Caco-2 (cell line): ENCODE measurements around the gene SLC7A6OS. TPM values are rescaled to one million over a fixed set of nuclear protein-coding genes. Genes with fewer than 3 reads are reported as not detected.

ENCODE experiments used
- BruUV-seq: library from RNA; stranded (reverse); fragments of 400-500 nt; replicated peaks from 2 replicates; lab custom pipeline; 2021; lab: Mats Ljungman, UMichigan
- CTCF ChIA-PET: fragments of 300-600 bp; sonication (Branson Sonifier 250); formaldehyde crosslinking; loops from one replicate; lab custom pipeline; 2022; ENCODE audit warnings: antibody characterized with exemption; lab: Charles Lee
- POLR2A ChIA-PET: fragments of 300-600 bp; sonication (Branson Sonifier 250); formaldehyde crosslinking; loops from one replicate; lab custom pipeline; 2022; ENCODE audit warnings: antibody characterized with exemption; lab: Charles Lee
- DNase-seq, 2 experiments: peaks; one replicate each; pipeline versions ENCODE4 v3.0.0 to v3.0.0-alpha.2; 2020 to 2022
- H3K27me3 ChIP-seq: replicated peaks from 2 replicates; pipeline ENCODE4 v1.6.0; 2011; ENCODE audit warnings: low read length; ENCODE audit not compliant: control insufficient read depth, insufficient read depth
- H3K36me3 ChIP-seq: 2 replicates; pipeline ENCODE4 v1.5.1; 2011; ENCODE audit warnings: low read length; ENCODE audit not compliant: control insufficient read depth, insufficient read depth
- H3K4me1 ChIP-seq: fragments of 250-450 bp; sonication (Bioruptor Pico); 2 replicates; pipeline ENCODE4 v1.5.1; 2020; ENCODE audit warnings: mild to moderate bottlenecking
- H3K4me3 ChIP-seq: 2 replicates; pipeline ENCODE4 v1.5.1; 2011; ENCODE audit warnings: low read depth, mild to moderate bottlenecking, control low read depth, low read length
- H3K9me3 ChIP-seq: fragments of 250-450 bp; sonication (Bioruptor Pico); 2 replicates; pipeline ENCODE4 v1.5.1; 2020; ENCODE audit warnings: mild to moderate bottlenecking, moderate library complexity
- H3K27ac Mint-ChIP-seq: one replicate; pipeline ENCODE4 v1.8.0; 2022; ENCODE audit warnings: mixed read lengths; ENCODE audit not compliant: unreplicated experiment
- H3K27me3 Mint-ChIP-seq: one replicate; pipeline ENCODE4 v1.8.0; 2022; ENCODE audit warnings: mixed read lengths; ENCODE audit not compliant: insufficient read depth, unreplicated experiment
- H3K36me3 Mint-ChIP-seq: one replicate; pipeline ENCODE4 v1.8.0; 2022; ENCODE audit warnings: mild to moderate bottlenecking, mixed read lengths; ENCODE audit not compliant: insufficient read depth, unreplicated experiment
- H3K4me1 Mint-ChIP-seq: one replicate; pipeline ENCODE4 v1.8.0; 2022; ENCODE audit warnings: low read depth, mixed read lengths; ENCODE audit not compliant: unreplicated experiment
- H3K4me3 Mint-ChIP-seq: one replicate; pipeline ENCODE4 v1.8.0; 2022; ENCODE audit warnings: mild to moderate bottlenecking, moderate library complexity, mixed read lengths; ENCODE audit not compliant: unreplicated experiment
- H3K9me3 Mint-ChIP-seq: one replicate; pipeline ENCODE4 v1.8.0; 2022; ENCODE audit warnings: mixed read lengths; ENCODE audit not compliant: unreplicated experiment
- intact Hi-C: fragments of 100-400 bp; cut with micrococcal nuclease; formaldehyde crosslinking; loops from one replicate; pipeline ENCODE4 v1.10.0; 2022; ENCODE audit not compliant: unreplicated experiment
- total RNA-seq: library from RNA; stranded (reverse); gene quantifications from 2 replicates; pipeline ENCODE4 v1.2.3, GENCODE V29; 2022
- TF ChIP-seq, protein P1 (sequence below), 2 experiments: fragments of 200-600 bp in 1 of 2; IDR thresholded peaks; 1 replicate in 1 of 2; 2 replicates in 1 of 2; pipeline versions ENCODE4 v1.5.1 to v1.8.0; 2011 to 2022; ENCODE audit warnings: antibody characterized with exemption in 1 of 2, control low read depth in 1 of 2, inconsistent platforms in 1 of 2, low read depth in 1 of 2, low read length in 1 of 2, mild to moderate bottlenecking in 1 of 2, moderate library complexity in 1 of 2; ENCODE audit not compliant: insufficient read depth in 1 of 2, severe bottlenecking in 1 of 2, unreplicated experiment in 1 of 2

SLC7A6OS gene
- total RNA-seq, 1 experiment from 2014 or later = 34.0 TPM

DNA sequence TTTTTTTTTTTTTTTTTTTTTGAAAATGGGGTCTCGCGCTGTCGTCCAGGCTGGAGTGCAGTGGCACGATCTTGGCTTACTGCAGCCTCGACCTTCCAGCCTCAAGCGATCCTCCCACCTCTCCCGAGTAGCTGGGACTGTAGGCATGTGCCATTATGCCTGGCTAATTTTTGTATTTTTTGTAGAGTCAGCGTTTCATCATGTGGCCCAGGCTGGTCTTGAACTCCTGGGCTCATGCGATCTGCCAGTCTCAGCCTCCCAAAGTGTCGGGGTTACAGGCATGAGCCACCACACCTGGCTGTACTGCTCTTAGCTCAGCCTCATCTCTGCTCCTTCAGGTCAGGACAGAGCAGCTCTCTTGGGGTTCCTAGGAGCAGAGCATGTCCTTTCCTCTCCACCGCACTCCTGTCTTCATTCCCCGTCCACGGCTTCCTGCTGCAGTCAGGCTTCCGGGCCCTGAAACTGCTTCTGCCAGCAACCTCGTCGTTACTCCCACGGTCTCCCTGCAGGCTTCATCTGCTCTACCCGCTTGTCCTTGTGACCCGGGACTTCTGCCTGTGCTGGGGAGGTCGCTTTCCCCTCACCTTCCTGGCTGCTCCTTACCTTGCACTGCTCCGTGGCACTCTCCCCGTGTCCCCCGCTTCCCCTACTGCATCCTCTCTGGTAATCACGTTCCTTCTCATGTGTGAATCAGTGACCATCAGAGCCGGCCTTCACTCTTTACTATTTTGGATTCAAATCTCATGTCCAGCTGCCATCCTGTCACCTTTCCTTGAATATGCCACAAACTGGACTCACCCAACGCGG lies 38.1 kb upstream of the SLC7A6OS start:
- CTCF ChIA-PET = no interaction called here
- TF ChIP-seq, protein P1, sequence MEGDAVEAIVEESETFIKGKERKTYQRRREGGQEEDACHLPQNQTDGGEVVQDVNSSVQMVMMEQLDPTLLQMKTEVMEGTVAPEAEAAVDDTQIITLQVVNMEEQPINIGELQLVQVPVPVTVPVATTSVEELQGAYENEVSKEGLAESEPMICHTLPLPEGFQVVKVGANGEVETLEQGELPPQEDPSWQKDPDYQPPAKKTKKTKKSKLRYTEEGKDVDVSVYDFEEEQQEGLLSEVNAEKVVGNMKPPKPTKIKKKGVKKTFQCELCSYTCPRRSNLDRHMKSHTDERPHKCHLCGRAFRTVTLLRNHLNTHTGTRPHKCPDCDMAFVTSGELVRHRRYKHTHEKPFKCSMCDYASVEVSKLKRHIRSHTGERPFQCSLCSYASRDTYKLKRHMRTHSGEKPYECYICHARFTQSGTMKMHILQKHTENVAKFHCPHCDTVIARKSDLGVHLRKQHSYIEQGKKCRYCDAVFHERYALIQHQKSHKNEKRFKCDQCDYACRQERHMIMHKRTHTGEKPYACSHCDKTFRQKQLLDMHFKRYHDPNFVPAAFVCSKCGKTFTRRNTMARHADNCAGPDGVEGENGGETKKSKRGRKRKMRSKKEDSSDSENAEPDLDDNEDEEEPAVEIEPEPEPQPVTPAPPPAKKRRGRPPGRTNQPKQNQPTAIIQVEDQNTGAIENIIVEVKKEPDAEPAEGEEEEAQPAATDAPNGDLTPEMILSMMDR (IDR thresholded peaks at IDR 0.05; ENCODE audit: insufficient read depth in 1 of 2, low read depth in 1 of 2, low read length in 1 of 2, severe bottlenecking in 1 of 2, unreplicated experiment in 1 of 2) = no peak
- POLR2A ChIA-PET = interaction anchor here (0.6 kb wide), 1 partner anchor 91 kb away, joined by 3 read pairs; no protein-coding TSS in a partner anchor

DNA sequence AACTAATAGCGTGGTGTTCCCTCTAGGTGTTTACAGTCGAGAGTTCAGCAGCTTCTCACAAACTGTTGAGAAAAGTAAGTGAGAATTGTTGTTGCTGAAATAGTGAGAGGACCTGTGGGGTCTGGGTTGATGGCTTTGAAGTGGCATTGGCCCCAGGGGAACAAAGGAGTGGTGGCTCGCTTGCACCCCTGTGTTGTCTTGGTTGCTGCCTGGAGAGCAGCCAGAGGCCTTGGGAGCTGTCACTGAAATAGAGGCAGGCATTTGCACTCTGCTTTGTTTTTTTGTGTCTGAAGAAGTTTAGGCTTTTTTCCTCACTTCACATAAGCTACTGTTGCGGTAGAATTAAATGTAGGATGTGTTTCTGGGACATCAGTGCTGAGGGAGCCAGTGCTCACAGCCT lies 36.9 kb upstream of the SLC7A6OS start:
- Mint-ChIP-seq H3K9me3 (no peaks in the 10 kb centered on the region), H3K4me1 (peaks cover 10% of the 10 kb centered on the region), H3K27me3 (no peaks in the 10 kb centered on the region), H3K27ac (no peak overlapping the region), H3K36me3 (peaks cover 95% of the 10 kb centered on the region), H3K4me3 (no peak overlapping the region)
- H3K4me1 ChIP-seq = peaks cover 6% of the 10 kb centered on the region
- no peak overlapping the region for H3K4me3 ChIP-seq
- ChIA-PET POLR2A (no interaction called here), CTCF (interaction anchor here (0.9 kb wide), 1 partner anchor 9 kb away, joined by 3 read pairs; no protein-coding TSS in a partner anchor)
- no peaks in the 10 kb centered on the region for H3K27me3 ChIP-seq
- TF ChIP-seq, protein P1 (IDR thresholded peaks at IDR 0.05; ENCODE audit: insufficient read depth in 1 of 2, low read depth in 1 of 2, low read length in 1 of 2, severe bottlenecking in 1 of 2, unreplicated experiment in 1 of 2) = no peak
- no TSS peak for BruUV-seq
- no peaks in the 10 kb centered on the region for H3K9me3 ChIP-seq
- intact Hi-C loops = no loop called here
- H3K36me3 ChIP-seq = peaks cover 4% of the 10 kb centered on the region; the same call in 1 of the 2 replicates
- no peak for DNase-seq

More for the DNA sequence above, 38.1 kb upstream of the SLC7A6OS start:
- H3K4me1 Mint-ChIP-seq = peaks cover 10% of the 10 kb centered on the region
- peaks cover 98% of the 10 kb centered on the region for H3K36me3 Mint-ChIP-seq
- no peaks in the 10 kb centered on the region for H3K9me3 ChIP-seq
- no TSS peak for BruUV-seq
- H3K36me3 ChIP-seq = peaks cover 7% of the 10 kb centered on the region
- peaks cover 6% of the 10 kb centered on the region for H3K4me1 ChIP-seq
- intact Hi-C loops = no loop called here
- H3K4me3 Mint-ChIP-seq = no peak overlapping the region
- H3K4me3 ChIP-seq = no peak overlapping the region
- DNase-seq = no peak
- no peaks in the 10 kb centered on the region for H3K27me3 ChIP-seq
- H3K27ac Mint-ChIP-seq = peak overlapping the region; percentile 23
- no peaks in the 10 kb centered on the region for H3K9me3 Mint-ChIP-seq
- no peaks in the 10 kb centered on the region for H3K27me3 Mint-ChIP-seq

DNA sequence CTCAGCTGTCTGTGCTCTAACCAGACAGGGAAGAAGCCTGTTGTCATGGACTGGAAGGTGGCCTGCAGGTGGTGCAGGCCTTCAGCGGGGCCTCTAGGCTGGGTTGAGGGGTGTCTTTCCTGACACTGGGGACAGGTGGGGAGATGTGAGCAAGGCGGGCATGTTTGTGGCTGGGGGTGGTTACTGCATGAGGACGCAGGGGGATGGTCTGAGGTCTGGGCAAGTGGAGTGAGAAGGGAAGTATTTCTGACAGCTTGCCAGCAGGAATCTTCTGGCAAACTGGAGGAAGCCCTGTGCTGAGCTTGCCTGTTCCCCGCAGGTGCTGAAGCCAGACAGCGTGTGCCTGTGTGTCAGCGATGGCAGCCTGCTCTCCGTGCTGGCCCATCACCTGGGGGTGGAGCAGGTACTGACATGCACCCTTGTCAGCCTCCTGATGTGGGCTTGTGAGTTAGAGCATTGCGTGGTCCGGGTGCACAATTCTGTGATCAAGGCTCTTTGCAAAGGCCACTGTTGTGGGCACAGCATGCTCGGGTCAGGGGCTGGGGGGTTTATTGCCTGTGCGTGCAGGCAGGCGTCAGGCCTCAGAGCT lies 36.2 kb upstream of the SLC7A6OS start:
- Mint-ChIP-seq H3K9me3 (no peaks in the 10 kb centered on the region), H3K36me3 (peaks cover 95% of the 10 kb centered on the region), H3K4me1 (peaks cover 9% of the 10 kb centered on the region), H3K27ac (peak overlapping the region; percentile 38), H3K4me3 (no peak overlapping the region), H3K27me3 (no peaks in the 10 kb centered on the region)
- TF ChIP-seq, protein P1 (IDR thresholded peaks at IDR 0.05; ENCODE audit: insufficient read depth in 1 of 2, low read depth in 1 of 2, low read length in 1 of 2, severe bottlenecking in 1 of 2, unreplicated experiment in 1 of 2) = no peak
- Histone ChIP-seq H3K36me3 (peaks cover 6% of the 10 kb centered on the region; the same call in 1 of the 2 replicates), H3K27me3 (no peaks in the 10 kb centered on the region), H3K9me3 (no peaks in the 10 kb centered on the region), H3K4me3 (no peak overlapping the region), H3K4me1 (peaks cover 6% of the 10 kb centered on the region)
- DNase-seq = no peak
- BruUV-seq = no TSS peak
- intact Hi-C loops = no loop called here
- ChIA-PET CTCF (interaction anchor here (0.9 kb wide), 1 partner anchor 8 kb away, joined by 3 read pairs; no protein-coding TSS in a partner anchor), POLR2A (no interaction called here)
